Right atrium auricular region (tissue), 2 donors: Measurements from ENCODE around the gene ANO7. TPM values are rescaled to one million over a fixed set of nuclear protein-coding genes. Genes with fewer than 3 reads are reported as not detected.

ENCODE experiments used
- DNase-seq: peaks from one replicate; pipeline ENCODE4 v3.0.0-alpha.2; 2019; ENCODE audit warnings: low spot score
- H3K27ac ChIP-seq, 2 donors: fragments of 200-600 bp; sonication (generic); 1 replicate in 1 of 2; 2 replicates in 1 of 2; pipeline ENCODE4 v1.5.1; 2016 to 2019
- H3K27me3 ChIP-seq, 2 donors: fragments of 200-600 bp; sonication (generic); one replicate each; pipeline versions ENCODE4 v1.5.1 to v1.6.0; 2017 to 2019
- H3K36me3 ChIP-seq: fragments of 200-600 bp; sonication (generic); one replicate; pipeline ENCODE4 v1.5.1; 2016
- H3K4me1 ChIP-seq, 2 donors: fragments of 200-600 bp; sonication (generic); one replicate each; pipeline versions ENCODE4 v1.5.1 to v1.6.0; 2017 to 2019
- H3K4me3 ChIP-seq, 2 donors: fragments of 200-600 bp; sonication (generic); 1 replicate in 1 of 2; 2 replicates in 1 of 2; pipeline ENCODE4 v1.5.1; 2017 to 2019; ENCODE audit warnings: mild to moderate bottlenecking in 1 of 2, moderate library complexity in 1 of 2
- H3K9me3 ChIP-seq, 2 donors: fragments of 200-600 bp; sonication (generic); one replicate each; pipeline ENCODE4 v1.5.1; 2019
- CTCF ChIP-seq, 2 donors: fragments of 200-600 bp; sonication (generic); IDR thresholded peaks; one replicate each; pipeline ENCODE4 v1.5.1; 2019; ENCODE audit warnings: antibody characterized with exemption in 2 of 2
- total RNA-seq, 2 donors: library from RNA; depleted of rRNA; stranded (reverse); fragments of >200 nt; gene quantifications; one replicate each; pipeline ENCODE4 v1.1.0, GENCODE V29; 2016

Gene ANO7
- total RNA-seq, 2 donors from 2014 or later, result 1.1 to 1.3 TPM

GRCh38 chr2:241214209-241214608, 25.7 kb downstream of the ANO7 start:
- no peak overlapping the region for H3K4me3 ChIP-seq
- TF ChIP-seq CTCF (IDR thresholded peaks at IDR 0.05), result no peak
- H3K27me3 ChIP-seq, result no peaks in the 10 kb centered on the region
- H3K4me1 ChIP-seq, result peaks cover 0 to 9% of the 10 kb centered on the region in 2 donors
- no peak overlapping the region for H3K27ac ChIP-seq
- DNase-seq, result no peak
- no peaks in the 10 kb centered on the region for H3K36me3 ChIP-seq
- no peaks in the 10 kb centered on the region for H3K9me3 ChIP-seq

GRCh38 chr2:241214766-241215165, 26.3 kb downstream of the ANO7 start:
- Histone ChIP-seq H3K27ac (no peak overlapping the region), H3K4me3 (no peak overlapping the region), H3K27me3 (no peaks in the 10 kb centered on the region), H3K9me3 (no peaks in the 10 kb centered on the region), H3K4me1 (peaks cover 0 to 10% of the 10 kb centered on the region in 2 donors), H3K36me3 (no peaks in the 10 kb centered on the region)
- TF ChIP-seq CTCF (IDR thresholded peaks at IDR 0.05), result no peak
- no peak for DNase-seq

- no peak overlapping the region for H3K4me3 ChIP-seq
- no peaks in the 10 kb centered on the region for H3K36me3 ChIP-seq
- no peak for TF ChIP-seq CTCF (IDR thresholded peaks at IDR 0.05)
- no peaks in the 10 kb centered on the region for H3K9me3 ChIP-seq
- H3K27ac ChIP-seq, result no peak overlapping the region
- no peak for DNase-seq
- H3K27me3 ChIP-seq, result no peaks in the 10 kb centered on the region
- H3K4me1 ChIP-seq, result peaks cover 0 to 10% of the 10 kb centered on the region in 2 donors
Measured at GRCh38 chr2:241215421-241215820, 26.9 kb downstream of the ANO7 start.

- Histone ChIP-seq H3K4me1 (peaks cover 0 to 10% of the 10 kb centered on the region in 2 donors), H3K27ac (no peak overlapping the region), H3K36me3 (no peaks in the 10 kb centered on the region), H3K9me3 (no peaks in the 10 kb centered on the region), H3K4me3 (no peak overlapping the region), H3K27me3 (no peaks in the 10 kb centered on the region)
- no peak for DNase-seq
- TF ChIP-seq CTCF (IDR thresholded peaks at IDR 0.05), result no peak
Measured at GRCh38 chr2:241216211-241216761, 27.8 kb downstream of the ANO7 start.

- Histone ChIP-seq H3K4me1 (peaks cover 0 to 10% of the 10 kb centered on the region in 2 donors), H3K27ac (peak overlapping the region; percentile 88 to 92), H3K9me3 (no peaks in the 10 kb centered on the region), H3K36me3 (no peaks in the 10 kb centered on the region), H3K27me3 (no peaks in the 10 kb centered on the region), H3K4me3 (peak overlapping the region; percentile 33 to 62)
- peak; percentile 67 for DNase-seq
- peak in 1 of 2 donors; percentile 35 for TF ChIP-seq CTCF (IDR thresholded peaks at IDR 0.05)
Measured at GRCh38 chr2:241217320-241218031, 29.0 kb downstream of the ANO7 start.
